Measurements from ENCODE around the gene CTPS2. TPM values are rescaled to one million over a fixed set of nuclear protein-coding genes. Genes with fewer than 3 reads are reported as not detected.

Gene CTPS2
- total RNA-seq, 1 donor from 2014 or later, result 24.5 TPM

DNA sequence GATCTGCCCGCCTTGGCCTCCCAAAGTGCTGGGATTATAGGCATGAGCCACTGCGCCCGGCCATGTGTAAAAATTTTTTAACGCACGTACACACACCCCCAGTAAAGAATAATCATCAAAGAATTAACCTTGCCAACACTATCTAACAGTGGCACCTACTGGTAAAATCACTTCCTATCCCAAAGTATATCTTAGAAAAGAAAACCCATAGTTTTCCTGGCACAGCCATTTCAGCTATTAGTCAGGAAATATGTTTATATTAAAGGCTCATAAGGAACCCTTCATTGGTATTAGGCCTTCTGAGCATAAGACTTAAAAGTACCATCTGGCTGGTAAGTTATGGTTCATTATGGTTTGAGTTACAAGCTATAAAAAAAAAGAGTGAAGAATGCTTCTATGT, 48.4 kb downstream of the CTPS2 start:
- Histone ChIP-seq H3K27me3 (ENCODE audit: control insufficient read depth in 3 of 3, insufficient read depth in 3 of 3, low read length in 3 of 3) (peaks cover 0 to 7% (median 0%) of the 10 kb centered on the region in 3 donors), H3K27ac (ENCODE audit: low read depth, low read length) (no peak overlapping the region), H3K9me3 (ENCODE audit: control insufficient read depth in 3 of 3, low read length in 3 of 3) (no peaks in the 10 kb centered on the region), H3K4me1 (ENCODE audit: control insufficient read depth in 3 of 3, insufficient read depth in 3 of 3, low read length in 3 of 3) (no peaks in the 10 kb centered on the region), H3K9ac (ENCODE audit: low read depth in 1 of 3, low read length in 3 of 3) (no peak overlapping the region), H3K4me3 (ENCODE audit: low read length in 3 of 3) (no peak overlapping the region), H3K36me3 (ENCODE audit: control insufficient read depth in 3 of 3, insufficient read depth in 3 of 3, low read length in 3 of 3) (peaks cover 2 to 5% (median 2%) of the 10 kb centered on the region in 3 donors)

DNA sequence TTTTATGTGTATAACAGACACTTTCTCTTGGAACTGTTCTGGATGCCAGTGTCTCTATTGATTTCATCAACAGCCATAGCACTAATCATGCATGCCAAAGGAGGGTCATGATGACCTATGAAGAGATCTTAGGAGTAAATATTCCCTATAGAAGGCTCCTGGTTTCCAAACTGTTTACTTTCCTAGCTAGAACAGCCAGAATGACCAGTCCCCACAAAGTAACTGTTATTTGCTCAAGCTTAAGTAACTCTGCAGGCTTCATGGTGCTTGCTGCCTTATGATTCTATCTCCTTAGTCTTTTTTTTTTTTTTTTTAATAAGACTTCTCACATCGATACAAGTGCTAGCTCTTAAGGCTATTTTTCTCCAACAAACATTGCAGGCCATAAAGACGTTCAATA, 50.1 kb downstream of the CTPS2 start:
- no peak overlapping the region for H3K27ac ChIP-seq (ENCODE audit: low read depth, low read length)
- peaks cover 0 to 7% (median 0%) of the 10 kb centered on the region in 3 donors for H3K27me3 ChIP-seq (ENCODE audit: control insufficient read depth in 3 of 3, insufficient read depth in 3 of 3, low read length in 3 of 3)
- H3K36me3 ChIP-seq (ENCODE audit: control insufficient read depth in 3 of 3, insufficient read depth in 3 of 3, low read length in 3 of 3), result peaks cover 2 to 5% (median 2%) of the 10 kb centered on the region in 3 donors
- H3K4me3 ChIP-seq (ENCODE audit: low read length in 3 of 3), result no peak overlapping the region
- no peak overlapping the region for H3K9ac ChIP-seq (ENCODE audit: low read depth in 1 of 3, low read length in 3 of 3)
- H3K9me3 ChIP-seq (ENCODE audit: control insufficient read depth in 3 of 3, low read length in 3 of 3), result no peaks in the 10 kb centered on the region
- H3K4me1 ChIP-seq (ENCODE audit: control insufficient read depth in 3 of 3, insufficient read depth in 3 of 3, low read length in 3 of 3), result no peaks in the 10 kb centered on the region

DNA sequence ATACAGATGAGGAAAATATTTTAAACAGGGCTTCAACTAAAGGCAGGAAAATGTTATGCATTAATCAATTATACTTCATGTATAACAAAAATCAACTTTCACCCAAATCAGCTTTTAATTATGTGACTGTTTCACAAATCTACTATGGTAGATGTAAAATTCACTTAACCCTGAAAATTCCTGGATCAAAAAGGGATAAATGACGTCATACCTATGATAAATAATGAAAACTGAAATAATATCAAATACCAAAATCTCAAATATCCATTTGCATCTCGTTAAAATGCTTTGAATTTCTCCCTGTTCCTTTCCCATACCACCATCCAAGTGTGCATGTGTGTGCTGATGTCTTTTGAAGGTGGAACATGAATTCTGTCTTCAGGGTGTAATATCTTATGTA, 51.0 kb downstream of the CTPS2 start:
- peaks cover 2 to 5% (median 2%) of the 10 kb centered on the region in 3 donors for H3K36me3 ChIP-seq (ENCODE audit: control insufficient read depth in 3 of 3, insufficient read depth in 3 of 3, low read length in 3 of 3)
- no peaks in the 10 kb centered on the region for H3K9me3 ChIP-seq (ENCODE audit: control insufficient read depth in 3 of 3, low read length in 3 of 3)

DNA sequence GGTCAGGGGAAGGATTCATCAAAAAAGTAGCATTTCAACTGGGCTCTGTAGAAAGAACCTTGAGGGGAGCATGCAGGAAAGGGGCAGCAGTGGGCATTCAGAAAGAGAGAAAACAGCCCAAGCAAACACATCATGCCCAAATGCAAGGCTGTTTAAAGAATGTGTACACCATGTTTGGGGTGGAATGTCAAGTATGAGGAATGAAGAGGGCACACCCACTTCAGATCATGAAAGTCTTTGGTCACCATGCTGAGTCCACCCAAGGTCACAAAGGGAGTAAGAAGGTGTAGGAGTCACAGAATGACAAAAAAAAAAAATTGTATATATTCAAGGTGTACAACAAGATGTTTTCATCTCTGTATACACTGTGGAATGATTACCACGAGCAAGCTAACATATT, 53.1 kb downstream of the CTPS2 start:
- no peaks in the 10 kb centered on the region for H3K4me1 ChIP-seq (ENCODE audit: control insufficient read depth in 3 of 3, insufficient read depth in 3 of 3, low read length in 3 of 3)
- H3K27ac ChIP-seq (ENCODE audit: low read depth, low read length), result no peak overlapping the region
- H3K36me3 ChIP-seq (ENCODE audit: control insufficient read depth in 3 of 3, insufficient read depth in 3 of 3, low read length in 3 of 3), result peaks cover 0 to 2% (median 2%) of the 10 kb centered on the region in 3 donors
- H3K9me3 ChIP-seq (ENCODE audit: control insufficient read depth in 3 of 3, low read length in 3 of 3), result no peaks in the 10 kb centered on the region
- no peak overlapping the region for H3K9ac ChIP-seq (ENCODE audit: low read depth in 1 of 3, low read length in 3 of 3)
- H3K27me3 ChIP-seq (ENCODE audit: control insufficient read depth in 3 of 3, insufficient read depth in 3 of 3, low read length in 3 of 3), result peaks cover 0 to 7% (median 0%) of the 10 kb centered on the region in 3 donors
- H3K4me3 ChIP-seq (ENCODE audit: low read length in 3 of 3), result no peak overlapping the region

More for the DNA sequence above, 51.0 kb downstream of the CTPS2 start:
- no peak overlapping the region for H3K9ac ChIP-seq (ENCODE audit: low read depth in 1 of 3, low read length in 3 of 3)
- H3K4me1 ChIP-seq (ENCODE audit: control insufficient read depth in 3 of 3, insufficient read depth in 3 of 3, low read length in 3 of 3), result no peaks in the 10 kb centered on the region
- H3K27me3 ChIP-seq (ENCODE audit: control insufficient read depth in 3 of 3, insufficient read depth in 3 of 3, low read length in 3 of 3), result peaks cover 0 to 7% (median 0%) of the 10 kb centered on the region in 3 donors
- H3K4me3 ChIP-seq (ENCODE audit: low read length in 3 of 3), result no peak overlapping the region
- no peak overlapping the region for H3K27ac ChIP-seq (ENCODE audit: low read depth, low read length)

DNA sequence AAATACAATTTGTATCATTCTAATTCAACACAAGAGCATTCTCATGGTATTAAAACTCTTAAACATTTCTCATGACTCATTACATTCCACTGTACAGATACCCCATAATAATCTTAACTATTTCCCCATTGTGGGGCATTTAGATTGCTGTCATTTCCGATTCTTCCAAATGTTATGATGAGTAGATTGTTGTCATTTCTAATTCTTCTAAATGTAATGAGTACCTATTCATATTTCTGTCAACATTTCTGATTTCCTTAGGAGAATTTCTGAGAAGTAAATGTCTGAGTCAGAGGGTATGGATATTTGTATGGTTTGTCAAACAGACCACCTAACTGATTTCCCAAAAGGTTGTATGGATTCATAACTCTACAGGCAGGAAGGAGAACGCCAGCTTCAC, 54.2 kb downstream of the CTPS2 start:
- no peak overlapping the region for H3K4me3 ChIP-seq (ENCODE audit: low read length in 3 of 3)
- H3K27me3 ChIP-seq (ENCODE audit: control insufficient read depth in 3 of 3, insufficient read depth in 3 of 3, low read length in 3 of 3), result peaks cover 0 to 6% (median 0%) of the 10 kb centered on the region in 3 donors
- H3K27ac ChIP-seq (ENCODE audit: low read depth, low read length), result no peak overlapping the region
- H3K36me3 ChIP-seq (ENCODE audit: control insufficient read depth in 3 of 3, insufficient read depth in 3 of 3, low read length in 3 of 3), result peaks cover 0 to 2% (median 0%) of the 10 kb centered on the region in 3 donors
- H3K9ac ChIP-seq (ENCODE audit: low read depth in 1 of 3, low read length in 3 of 3), result no peak overlapping the region
- H3K9me3 ChIP-seq (ENCODE audit: control insufficient read depth in 3 of 3, low read length in 3 of 3), result no peaks in the 10 kb centered on the region
- H3K4me1 ChIP-seq (ENCODE audit: control insufficient read depth in 3 of 3, insufficient read depth in 3 of 3, low read length in 3 of 3), result no peaks in the 10 kb centered on the region

DNA sequence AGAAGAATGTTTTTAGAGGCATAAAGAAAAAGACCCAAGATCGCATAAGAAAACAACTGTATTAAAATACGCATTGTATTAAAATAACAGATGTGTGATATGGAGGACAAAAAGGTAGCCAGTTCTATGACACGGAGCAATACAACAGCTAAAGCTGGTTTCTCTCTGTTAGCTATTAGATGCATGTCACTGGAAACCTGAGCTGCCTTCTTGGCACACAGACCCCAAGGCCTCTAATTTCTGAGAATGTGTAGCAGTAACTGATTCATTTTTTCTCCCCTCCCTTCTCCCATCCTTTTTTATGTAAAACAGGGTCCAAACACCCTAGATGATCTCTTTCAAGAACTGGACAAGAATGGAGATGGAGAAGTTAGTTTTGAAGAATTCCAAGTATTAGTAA, 58.4 kb downstream of the CTPS2 start:
- Histone ChIP-seq H3K27ac (ENCODE audit: low read depth, low read length) (no peak overlapping the region), H3K9ac (ENCODE audit: low read depth in 1 of 3, low read length in 3 of 3) (no peak overlapping the region), H3K4me1 (ENCODE audit: control insufficient read depth in 3 of 3, insufficient read depth in 3 of 3, low read length in 3 of 3) (no peaks in the 10 kb centered on the region), H3K27me3 (ENCODE audit: control insufficient read depth in 3 of 3, insufficient read depth in 3 of 3, low read length in 3 of 3) (no peaks in the 10 kb centered on the region), H3K36me3 (ENCODE audit: control insufficient read depth in 3 of 3, insufficient read depth in 3 of 3, low read length in 3 of 3) (no peaks in the 10 kb centered on the region), H3K9me3 (ENCODE audit: control insufficient read depth in 3 of 3, low read length in 3 of 3) (no peaks in the 10 kb centered on the region), H3K4me3 (ENCODE audit: low read length in 3 of 3) (no peak overlapping the region)

DNA sequence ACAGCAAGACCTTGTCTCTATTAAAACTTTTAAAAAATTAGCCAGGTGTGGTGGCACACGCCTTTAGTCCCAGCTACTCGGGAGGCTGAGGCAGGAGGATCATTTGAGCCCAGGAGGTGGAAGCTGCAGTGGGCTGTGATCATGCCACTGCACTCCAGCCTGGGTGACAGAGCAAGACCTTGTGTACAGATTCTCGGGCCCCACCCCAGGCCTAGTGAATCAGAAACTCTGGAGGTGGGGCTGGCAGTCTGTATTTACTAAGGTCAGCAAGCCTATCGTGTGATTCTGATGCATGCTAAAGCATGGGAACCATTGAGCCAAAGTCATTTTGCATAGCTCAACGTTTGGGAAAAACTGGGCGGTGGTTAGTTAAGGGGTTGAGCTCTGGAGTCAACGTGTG, 59.0 kb downstream of the CTPS2 start:
- Histone ChIP-seq H3K27me3 (ENCODE audit: control insufficient read depth in 3 of 3, insufficient read depth in 3 of 3, low read length in 3 of 3) (no peaks in the 10 kb centered on the region), H3K9me3 (ENCODE audit: control insufficient read depth in 3 of 3, low read length in 3 of 3) (no peaks in the 10 kb centered on the region), H3K4me3 (ENCODE audit: low read length in 3 of 3) (no peak overlapping the region), H3K36me3 (ENCODE audit: control insufficient read depth in 3 of 3, insufficient read depth in 3 of 3, low read length in 3 of 3) (no peaks in the 10 kb centered on the region), H3K9ac (ENCODE audit: low read depth in 1 of 3, low read length in 3 of 3) (no peak overlapping the region), H3K4me1 (ENCODE audit: control insufficient read depth in 3 of 3, insufficient read depth in 3 of 3, low read length in 3 of 3) (no peaks in the 10 kb centered on the region), H3K27ac (ENCODE audit: low read depth, low read length) (no peak overlapping the region)

DNA sequence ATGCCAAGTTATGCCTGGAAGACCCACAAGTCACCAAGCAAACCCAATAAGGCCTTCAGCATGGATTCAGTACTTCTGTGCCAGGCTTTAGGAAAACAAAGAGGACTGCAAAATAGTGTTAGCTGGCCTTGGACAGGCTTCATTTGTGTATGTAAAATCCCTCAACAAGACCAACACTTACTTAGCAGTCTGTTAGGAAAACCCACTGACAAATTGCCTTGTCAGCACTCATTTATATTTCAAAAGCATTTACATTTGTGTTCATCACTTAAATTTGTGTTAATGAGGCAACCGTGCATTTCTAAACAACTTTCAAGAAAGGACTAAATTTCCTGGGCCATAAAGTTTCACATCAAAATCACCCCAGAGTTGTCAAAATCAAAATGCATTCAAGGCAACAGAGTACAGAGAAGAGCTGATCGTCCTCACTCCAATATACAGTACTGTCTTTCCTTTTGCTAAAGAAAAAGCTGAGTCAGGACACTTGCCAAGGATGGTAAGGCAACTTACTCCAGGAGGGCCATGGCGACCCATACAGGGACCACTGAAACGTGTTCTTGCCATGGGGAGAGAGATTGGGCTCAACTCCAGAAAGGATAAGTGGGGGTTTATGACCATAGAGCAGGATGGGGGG, 61.0 kb downstream of the CTPS2 start:
- Histone ChIP-seq H3K9ac (ENCODE audit: low read depth in 1 of 3, low read length in 3 of 3) (no peak overlapping the region), H3K36me3 (ENCODE audit: control insufficient read depth in 3 of 3, insufficient read depth in 3 of 3, low read length in 3 of 3) (no peaks in the 10 kb centered on the region), H3K27ac (ENCODE audit: low read depth, low read length) (no peak overlapping the region), H3K9me3 (ENCODE audit: control insufficient read depth in 3 of 3, low read length in 3 of 3) (no peaks in the 10 kb centered on the region), H3K27me3 (ENCODE audit: control insufficient read depth in 3 of 3, insufficient read depth in 3 of 3, low read length in 3 of 3) (no peaks in the 10 kb centered on the region), H3K4me1 (ENCODE audit: control insufficient read depth in 3 of 3, insufficient read depth in 3 of 3, low read length in 3 of 3) (no peaks in the 10 kb centered on the region), H3K4me3 (ENCODE audit: low read length in 3 of 3) (no peak overlapping the region)

DNA sequence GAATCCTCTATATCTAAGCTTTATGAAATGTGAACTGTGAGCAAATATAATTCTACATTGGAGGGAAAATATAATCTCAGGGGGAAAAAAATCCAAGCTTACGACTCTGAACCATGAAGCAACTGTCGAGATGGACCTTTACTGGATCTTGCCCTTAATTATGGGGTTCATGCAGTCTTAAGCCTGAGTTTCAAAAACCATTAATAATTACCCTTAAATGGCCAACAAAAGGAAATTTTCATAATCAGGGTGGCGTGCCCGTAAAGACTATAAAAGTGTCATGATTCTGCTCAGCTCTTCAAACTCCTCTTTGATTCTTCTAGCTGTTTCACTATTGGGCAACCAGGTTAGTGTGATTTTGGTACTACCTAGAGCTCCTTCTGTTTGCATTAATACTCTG, 62.6 kb downstream of the CTPS2 start, which contains the start of gene S100G:
S100G (plus strand) TSS at position 301 of the 400 bp plus-strand sequence. CDS start 849 bp downstream, outside the sequence.
- Histone ChIP-seq H3K27ac (ENCODE audit: low read depth, low read length) (no peak within 1 kb of the TSS), H3K36me3 (ENCODE audit: control insufficient read depth in 3 of 3, insufficient read depth in 3 of 3, low read length in 3 of 3) (no peaks in the 10 kb centered on the region), H3K4me3 (ENCODE audit: low read length in 3 of 3) (no peak within 1 kb of the TSS), H3K27me3 (ENCODE audit: control insufficient read depth in 3 of 3, insufficient read depth in 3 of 3, low read length in 3 of 3) (peaks cover 0 to 5% (median 0%) of the 10 kb centered on the region in 3 donors), H3K9ac (ENCODE audit: low read depth in 1 of 3, low read length in 3 of 3) (no peak within 1 kb of the TSS), H3K9me3 (ENCODE audit: control insufficient read depth in 3 of 3, low read length in 3 of 3) (no peaks in the 10 kb centered on the region), H3K4me1 (ENCODE audit: control insufficient read depth in 3 of 3, insufficient read depth in 3 of 3, low read length in 3 of 3) (no peaks in the 10 kb centered on the region)

DNA sequence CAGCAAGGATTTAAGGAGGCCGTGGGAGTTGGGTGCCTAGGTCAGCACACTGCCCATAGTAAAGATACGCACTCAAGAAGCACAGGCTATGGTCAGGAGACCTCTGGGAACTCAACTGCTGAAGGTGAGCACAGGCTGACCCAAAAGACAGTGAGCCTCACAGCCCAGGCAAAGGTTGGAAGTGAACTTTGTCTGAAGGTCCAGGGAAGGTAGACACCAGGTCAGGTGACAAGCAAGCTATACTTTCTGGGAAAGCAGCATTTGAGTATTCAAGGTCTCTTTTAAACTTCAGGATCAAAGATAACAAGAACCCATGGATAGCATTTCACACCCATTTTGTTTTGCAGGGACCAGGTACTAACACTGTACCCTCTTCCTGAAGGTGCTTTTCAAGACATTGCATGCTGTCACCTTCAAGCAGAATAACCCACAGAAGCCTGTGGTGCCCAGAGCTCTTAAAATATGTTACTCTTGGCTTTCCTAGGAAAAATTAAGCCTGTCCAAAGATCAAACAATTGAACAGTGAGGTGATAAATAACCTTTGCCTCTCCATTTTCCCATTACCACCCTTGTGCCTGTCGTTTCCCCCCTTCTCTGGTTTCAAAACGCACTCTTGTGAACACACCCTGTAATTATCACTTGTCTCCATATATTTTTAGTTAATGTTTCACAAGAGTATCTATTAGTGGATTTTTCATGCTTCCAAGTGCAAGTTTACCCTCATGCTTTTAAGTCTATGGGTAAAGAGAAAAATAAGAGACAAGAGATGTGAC, 65.9 kb downstream of the CTPS2 start:
- H3K27ac ChIP-seq (ENCODE audit: low read depth, low read length), result no peak overlapping the region
- H3K9me3 ChIP-seq (ENCODE audit: control insufficient read depth in 3 of 3, low read length in 3 of 3), result no peaks in the 10 kb centered on the region
- no peaks in the 10 kb centered on the region for H3K36me3 ChIP-seq (ENCODE audit: control insufficient read depth in 3 of 3, insufficient read depth in 3 of 3, low read length in 3 of 3)
- peaks cover 0 to 5% (median 0%) of the 10 kb centered on the region in 3 donors for H3K27me3 ChIP-seq (ENCODE audit: control insufficient read depth in 3 of 3, insufficient read depth in 3 of 3, low read length in 3 of 3)
- H3K4me1 ChIP-seq (ENCODE audit: control insufficient read depth in 3 of 3, insufficient read depth in 3 of 3, low read length in 3 of 3), result no peaks in the 10 kb centered on the region
- no peak overlapping the region for H3K9ac ChIP-seq (ENCODE audit: low read depth in 1 of 3, low read length in 3 of 3)
- no peak overlapping the region for H3K4me3 ChIP-seq (ENCODE audit: low read length in 3 of 3)
